Bronchial epithelial cell (primary cell): ENCODE results near the gene HIGD1C. TPM values are rescaled to one million over a fixed set of nuclear protein-coding genes. Genes with fewer than 3 reads are reported as not detected.

Experiments used
- DNase-seq: peaks from one replicate; pipeline ENCODE4 v3.0.0-alpha.2; 2010; ENCODE audit warnings: low read depth
- FAIRE-seq: peaks from 2 replicates; lab custom pipeline; 2011; peaks lifted over from hg19 to GRCh38; lab: Jason Lieb, UNC
- H3K27me3 ChIP-seq: 2 replicates; pipeline ENCODE4 v1.5.1; 2011; ENCODE audit warnings: low read length; ENCODE audit not compliant: control insufficient read depth, insufficient read depth
- H3K36me3 ChIP-seq: 2 replicates; pipeline ENCODE4 v1.5.1; 2011; ENCODE audit warnings: low read length; ENCODE audit not compliant: control insufficient read depth, insufficient read depth
- H3K4me3 ChIP-seq: 2 replicates; pipeline ENCODE4 v1.5.1; 2011; ENCODE audit warnings: mild to moderate bottlenecking, low read depth, low read length, control low read depth
- total RNA-seq: library from RNA; depleted of rRNA; stranded (reverse); fragments of >200 nt; gene quantifications from 2 replicates; pipeline ENCODE4 v1.2.1, GENCODE V29; 2014
- TF ChIP-seq, protein P1 (sequence below): IDR thresholded peaks from 2 replicates; pipeline ENCODE4 v1.5.1; 2011; ENCODE audit warnings: mild to moderate bottlenecking, moderate library complexity, low read length, control low read depth, inconsistent platforms; ENCODE audit not compliant: insufficient read depth, severe bottlenecking

Gene HIGD1C
- total RNA-seq, 1 donor from 2014 or later = not detected

DNA sequence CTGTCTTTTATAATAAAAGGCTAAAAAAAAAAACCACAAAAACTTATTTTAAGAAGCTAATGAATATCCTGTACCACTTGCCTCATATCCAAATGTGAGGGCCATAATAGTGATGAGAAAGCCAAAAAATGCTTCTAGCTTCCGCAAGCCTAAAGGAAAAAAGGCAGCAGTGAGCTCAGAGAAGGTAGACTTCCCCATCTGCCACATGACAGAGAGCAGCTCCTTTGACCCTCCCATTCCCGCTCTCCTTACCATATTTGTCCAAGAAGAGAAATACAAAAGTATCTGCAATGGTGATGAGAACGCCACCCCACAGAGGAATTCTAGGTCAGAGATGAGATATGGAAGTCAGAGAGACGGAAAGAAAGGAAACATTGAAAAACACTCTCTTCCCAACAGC is 46.7 kb downstream of the HIGD1C start:
- FAIRE-seq = no peak
- Histone ChIP-seq H3K4me3 (no peak overlapping the region), H3K27me3 (no peaks in the 10 kb centered on the region), H3K36me3 (peaks cover 4% of the 10 kb centered on the region)
- DNase-seq = no peak
- TF ChIP-seq, protein P1, sequence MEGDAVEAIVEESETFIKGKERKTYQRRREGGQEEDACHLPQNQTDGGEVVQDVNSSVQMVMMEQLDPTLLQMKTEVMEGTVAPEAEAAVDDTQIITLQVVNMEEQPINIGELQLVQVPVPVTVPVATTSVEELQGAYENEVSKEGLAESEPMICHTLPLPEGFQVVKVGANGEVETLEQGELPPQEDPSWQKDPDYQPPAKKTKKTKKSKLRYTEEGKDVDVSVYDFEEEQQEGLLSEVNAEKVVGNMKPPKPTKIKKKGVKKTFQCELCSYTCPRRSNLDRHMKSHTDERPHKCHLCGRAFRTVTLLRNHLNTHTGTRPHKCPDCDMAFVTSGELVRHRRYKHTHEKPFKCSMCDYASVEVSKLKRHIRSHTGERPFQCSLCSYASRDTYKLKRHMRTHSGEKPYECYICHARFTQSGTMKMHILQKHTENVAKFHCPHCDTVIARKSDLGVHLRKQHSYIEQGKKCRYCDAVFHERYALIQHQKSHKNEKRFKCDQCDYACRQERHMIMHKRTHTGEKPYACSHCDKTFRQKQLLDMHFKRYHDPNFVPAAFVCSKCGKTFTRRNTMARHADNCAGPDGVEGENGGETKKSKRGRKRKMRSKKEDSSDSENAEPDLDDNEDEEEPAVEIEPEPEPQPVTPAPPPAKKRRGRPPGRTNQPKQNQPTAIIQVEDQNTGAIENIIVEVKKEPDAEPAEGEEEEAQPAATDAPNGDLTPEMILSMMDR = no peak

DNA sequence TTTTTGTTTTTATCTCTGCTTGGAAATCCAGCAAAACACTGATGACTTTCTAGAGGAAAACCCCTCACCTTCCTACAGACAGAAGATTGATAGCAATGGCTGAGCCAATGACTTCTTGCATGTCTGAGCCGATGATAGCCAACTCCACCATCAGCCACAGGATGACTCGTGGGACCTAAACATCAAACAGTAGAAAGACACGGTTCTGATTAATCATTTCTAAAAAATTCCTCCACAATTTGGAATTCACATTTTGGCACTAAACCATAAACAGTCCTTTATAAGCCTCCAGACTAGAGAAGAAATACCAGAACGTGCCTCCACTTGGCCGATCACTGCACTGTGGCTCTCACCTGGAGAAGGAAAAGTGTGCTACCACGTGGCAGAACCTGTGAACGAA is 47.9 kb downstream of the HIGD1C start:
- Histone ChIP-seq H3K27me3 (no peaks in the 10 kb centered on the region), H3K36me3 (peaks cover 6% of the 10 kb centered on the region), H3K4me3 (no peak overlapping the region)
- FAIRE-seq (no peak), DNase-seq (peak; percentile 71)
- TF ChIP-seq, protein P1 = no peak

DNA sequence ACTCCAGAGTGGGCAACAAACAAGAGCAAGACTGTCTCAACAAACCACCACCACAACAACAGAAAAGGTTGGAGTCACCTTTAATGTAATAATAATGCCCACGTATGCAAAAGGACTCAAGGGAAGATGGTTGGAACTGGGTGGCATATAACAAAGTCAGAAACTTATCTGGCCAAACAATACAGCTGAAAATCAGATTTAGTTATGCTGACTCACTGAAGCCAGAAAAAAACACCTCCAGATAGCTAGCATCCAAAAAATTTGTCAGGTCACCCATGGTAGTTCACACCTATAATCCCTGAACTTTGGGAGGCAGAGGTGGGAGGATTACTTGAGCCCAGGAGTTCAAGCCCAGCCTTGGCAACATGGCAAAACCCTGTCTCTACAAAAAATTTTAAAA is 49.5 kb downstream of the HIGD1C start:
- H3K27me3 ChIP-seq = no peaks in the 10 kb centered on the region
- H3K4me3 ChIP-seq = no peak overlapping the region
- peaks cover 6% of the 10 kb centered on the region for H3K36me3 ChIP-seq
- DNase-seq = no peak
- no peak for FAIRE-seq
- TF ChIP-seq, protein P1 = no peak

DNA sequence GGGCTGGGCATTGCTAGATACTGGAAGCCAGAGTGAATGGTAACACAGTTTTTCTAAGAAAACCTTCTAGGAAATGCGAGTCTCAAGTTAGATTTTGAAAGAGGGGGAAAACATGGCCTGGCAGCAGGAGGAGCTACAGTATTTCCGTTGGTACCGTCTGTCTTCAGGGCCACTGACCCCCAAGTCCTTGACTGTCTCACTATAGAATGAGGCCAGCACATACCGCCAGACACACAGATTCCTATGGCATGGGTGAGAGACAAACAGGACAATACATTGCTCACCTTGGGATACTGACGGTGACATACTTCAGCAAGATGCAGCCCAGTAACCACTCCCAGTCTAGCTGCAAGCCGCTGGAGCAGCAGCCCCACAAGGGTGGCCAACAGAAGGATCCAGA is 52.2 kb downstream of the HIGD1C start:
- TF ChIP-seq, protein P1 = no peak
- peaks cover 6% of the 10 kb centered on the region for H3K36me3 ChIP-seq
- DNase-seq (no peak), FAIRE-seq (no peak)
- no peak overlapping the region for H3K4me3 ChIP-seq
- no peaks in the 10 kb centered on the region for H3K27me3 ChIP-seq

DNA sequence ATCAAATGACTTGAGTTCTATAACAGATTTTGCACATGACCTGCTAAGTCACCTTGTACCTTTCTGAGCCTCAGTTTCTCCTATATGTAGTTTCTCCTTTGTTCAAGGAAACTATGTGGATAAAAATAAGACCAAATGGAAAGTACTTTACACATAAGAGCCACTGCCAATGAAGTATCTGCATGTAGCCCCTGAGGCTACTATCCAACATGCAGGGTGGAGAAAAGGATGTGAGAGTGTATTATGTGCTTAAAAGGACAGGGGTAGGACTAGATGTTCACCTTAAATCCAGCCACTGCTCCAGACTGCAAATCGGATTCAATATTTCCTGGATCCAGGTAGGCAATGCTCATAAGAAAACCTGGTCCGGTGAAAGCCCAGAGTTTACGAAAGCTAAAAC is 52.7 kb downstream of the HIGD1C start:
- Histone ChIP-seq H3K36me3 (peaks cover 6% of the 10 kb centered on the region), H3K4me3 (no peak overlapping the region), H3K27me3 (no peaks in the 10 kb centered on the region)
- TF ChIP-seq, protein P1 = no peak
- FAIRE-seq (no peak), DNase-seq (no peak)

DNA sequence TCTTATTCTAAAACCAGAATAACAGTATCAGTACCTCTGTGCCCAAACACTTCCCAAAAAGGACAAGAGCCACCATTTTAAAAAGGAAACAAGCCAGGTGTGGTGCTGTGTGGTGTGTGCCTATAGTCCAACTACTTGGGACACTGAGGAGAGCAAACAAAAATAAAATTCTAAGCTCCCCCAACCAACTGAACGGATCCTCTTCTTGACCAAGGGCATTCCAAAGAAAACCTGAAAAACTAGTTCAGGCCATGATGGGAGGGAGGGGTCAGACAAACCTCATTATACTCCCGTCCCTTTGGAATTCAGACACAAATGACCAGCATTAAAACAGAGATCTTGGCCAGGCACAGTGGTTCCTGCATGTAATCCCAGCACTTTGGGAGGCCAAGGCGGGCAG is 53.3 kb downstream of the HIGD1C start:
- H3K4me3 ChIP-seq = no peak overlapping the region
- DNase-seq = peak; percentile 26
- TF ChIP-seq, protein P1 = no peak
- peaks cover 4% of the 10 kb centered on the region for H3K36me3 ChIP-seq
- no peaks in the 10 kb centered on the region for H3K27me3 ChIP-seq
- no peak for FAIRE-seq
